Measurements from ENCODE around the gene LPAR6. TPM values are rescaled to one million over a fixed set of nuclear protein-coding genes. Genes with fewer than 3 reads are reported as not detected.

LPAR6 gene
- total and polyA plus RNA-seq, 3 donors from 2014 or later, result 10.3 to 34.9 (median 20.6) TPM

- Histone ChIP-seq H3K4me1 (no peaks in the 10 kb centered on the region), H3K9me3 (no peaks in the 10 kb centered on the region), H3K27me3 (no peaks in the 10 kb centered on the region), H3K4me3 (no peak overlapping the region), H3K27ac (no peak overlapping the region), H3K36me3 (ENCODE audit: low read depth, missing control alignments) (no peaks in the 10 kb centered on the region)
- 63 to 72% methylated on average over 6 of the region's 6 CpGs for WGBS, 2 donors
- TF ChIP-seq CTCF (IDR thresholded peaks at IDR 0.05) (no peak), POLR2A (IDR thresholded peaks at IDR 0.05) (no peak)
- intact Hi-C loops (cut with DNase I; ENCODE audit: low total_unique reads), result no loop called here
- no peak for DNase-seq
Measured at GRCh38 chr13:48448959-48449614, 36.2 kb upstream of the LPAR6 start.

GRCh38 chr13:48448285-48448958 is 35.5 kb upstream of the LPAR6 start:
- Histone ChIP-seq H3K27ac (no peak overlapping the region), H3K36me3 (ENCODE audit: low read depth, missing control alignments) (no peaks in the 10 kb centered on the region), H3K27me3 (no peaks in the 10 kb centered on the region), H3K9me3 (no peaks in the 10 kb centered on the region), H3K4me1 (no peaks in the 10 kb centered on the region), H3K4me3 (no peak overlapping the region)
- no peak for TF ChIP-seq POLR2A (IDR thresholded peaks at IDR 0.05)
- TF ChIP-seq CTCF (IDR thresholded peaks at IDR 0.05), result no peak
- intact Hi-C loops (cut with DNase I; ENCODE audit: low total_unique reads), result no loop called here
- 84% methylated on average over 3 of the region's 3 CpGs for WGBS, 2 donors
- no peak for DNase-seq

GRCh38 chr13:48446464-48446863 is 33.6 kb upstream of the LPAR6 start:
- H3K4me1 ChIP-seq, result no peaks in the 10 kb centered on the region
- intact Hi-C loops (cut with DNase I; ENCODE audit: low total_unique reads), result no loop called here
- no peaks in the 10 kb centered on the region for H3K36me3 ChIP-seq (ENCODE audit: low read depth, missing control alignments)
- H3K4me3 ChIP-seq, result no peak overlapping the region
- no peaks in the 10 kb centered on the region for H3K9me3 ChIP-seq
- H3K27me3 ChIP-seq, result no peaks in the 10 kb centered on the region
- 96 to 98% methylated on average over 1 of the region's 1 CpG for WGBS, 2 donors
- no peak overlapping the region for H3K27ac ChIP-seq
- DNase-seq, result no peak
- TF ChIP-seq POLR2A (IDR thresholded peaks at IDR 0.05) (no peak), CTCF (IDR thresholded peaks at IDR 0.05) (no peak)

GRCh38 chr13:48443442-48444208 is 30.7 kb upstream of the LPAR6 start:
- DNase-seq, result no peak
- no peak for TF ChIP-seq POLR2A (IDR thresholded peaks at IDR 0.05)
- no peak for TF ChIP-seq CTCF (IDR thresholded peaks at IDR 0.05)
- no peaks in the 10 kb centered on the region for H3K4me1 ChIP-seq
- H3K4me3 ChIP-seq, result no peak overlapping the region
- no peaks in the 10 kb centered on the region for H3K27me3 ChIP-seq
- no peaks in the 10 kb centered on the region for H3K36me3 ChIP-seq (ENCODE audit: low read depth, missing control alignments)
- no peaks in the 10 kb centered on the region for H3K9me3 ChIP-seq
- intact Hi-C loops (cut with DNase I; ENCODE audit: low total_unique reads), result no loop called here
- no peak overlapping the region for H3K27ac ChIP-seq
- 71 to 73% methylated on average over 1 of the region's 1 CpG for WGBS, 2 donors
